ENCODE measurements around the gene RAD51B. TPM values are rescaled to one million over a fixed set of nuclear protein-coding genes. Genes with fewer than 3 reads are reported as not detected.

RAD51B gene
- total RNA-seq, 4 donors from 2014 or later, result 14.0 to 16.4 (median 14.8) TPM

GRCh38 chr14:68008491-68008890, 188.9 kb downstream of the RAD51B start:
- intact Hi-C loops (cut with DNase I), result no loop called here
- DNase-seq, result no peak
- 95 to 96% methylated on average over 1 of the region's 1 CpG for WGBS, 2 donors
- no peak overlapping the region for H3K4me3 ChIP-seq (replicated peaks in 1 of 3)
- H3K4me1 ChIP-seq, result no peaks in the 10 kb centered on the region
- TF ChIP-seq, protein P1, sequence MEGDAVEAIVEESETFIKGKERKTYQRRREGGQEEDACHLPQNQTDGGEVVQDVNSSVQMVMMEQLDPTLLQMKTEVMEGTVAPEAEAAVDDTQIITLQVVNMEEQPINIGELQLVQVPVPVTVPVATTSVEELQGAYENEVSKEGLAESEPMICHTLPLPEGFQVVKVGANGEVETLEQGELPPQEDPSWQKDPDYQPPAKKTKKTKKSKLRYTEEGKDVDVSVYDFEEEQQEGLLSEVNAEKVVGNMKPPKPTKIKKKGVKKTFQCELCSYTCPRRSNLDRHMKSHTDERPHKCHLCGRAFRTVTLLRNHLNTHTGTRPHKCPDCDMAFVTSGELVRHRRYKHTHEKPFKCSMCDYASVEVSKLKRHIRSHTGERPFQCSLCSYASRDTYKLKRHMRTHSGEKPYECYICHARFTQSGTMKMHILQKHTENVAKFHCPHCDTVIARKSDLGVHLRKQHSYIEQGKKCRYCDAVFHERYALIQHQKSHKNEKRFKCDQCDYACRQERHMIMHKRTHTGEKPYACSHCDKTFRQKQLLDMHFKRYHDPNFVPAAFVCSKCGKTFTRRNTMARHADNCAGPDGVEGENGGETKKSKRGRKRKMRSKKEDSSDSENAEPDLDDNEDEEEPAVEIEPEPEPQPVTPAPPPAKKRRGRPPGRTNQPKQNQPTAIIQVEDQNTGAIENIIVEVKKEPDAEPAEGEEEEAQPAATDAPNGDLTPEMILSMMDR (IDR thresholded peaks at IDR 0.05), result no peak
- no peak for TF ChIP-seq POLR2A (IDR thresholded peaks at IDR 0.05)
- H3K27me3 ChIP-seq, result no peaks in the 10 kb centered on the region
- H3K9me3 ChIP-seq, result no peaks in the 10 kb centered on the region
- H3K27ac ChIP-seq, result no peak overlapping the region
- H3K36me3 ChIP-seq, result no peaks in the 10 kb centered on the region

DNA sequence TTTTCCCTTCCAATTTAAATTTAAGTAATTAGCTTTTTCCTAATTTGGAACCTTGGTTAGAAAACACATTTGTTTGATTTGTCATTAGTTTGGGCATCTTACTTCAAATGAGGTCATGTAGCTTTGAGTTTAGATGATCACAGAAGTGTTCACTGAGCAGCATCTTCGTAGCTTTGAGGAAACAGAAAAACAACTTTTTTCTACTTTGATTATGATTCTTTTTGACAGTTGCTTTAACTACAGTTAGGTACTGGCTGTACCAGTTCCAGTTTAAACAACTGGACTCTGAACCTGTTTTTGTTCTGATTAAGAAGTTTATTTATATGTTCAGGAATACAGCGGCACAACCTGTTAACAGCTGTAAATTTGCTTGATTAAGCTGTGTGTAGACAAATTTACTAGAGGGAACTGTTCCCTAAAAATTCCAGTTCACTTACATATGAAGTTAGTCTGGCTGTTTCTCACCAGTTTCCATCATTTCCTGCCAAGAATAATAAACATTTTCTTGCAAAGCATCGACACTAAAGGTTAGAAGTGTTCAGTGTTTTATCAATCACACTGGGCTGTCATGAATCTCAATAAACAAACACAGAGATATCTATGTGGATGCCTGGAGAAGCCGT, 191.9 kb downstream of the RAD51B start:
- intact Hi-C loops (cut with DNase I), result no loop called here
- Histone ChIP-seq H3K36me3 (no peaks in the 10 kb centered on the region), H3K9me3 (no peaks in the 10 kb centered on the region), H3K27ac (no peak overlapping the region), H3K4me1 (peaks cover 0 to 4% of the 10 kb centered on the region in 2 donors), H3K27me3 (no peaks in the 10 kb centered on the region), H3K4me3 (replicated peaks in 1 of 3) (no peak overlapping the region)
- DNase-seq, result no peak
- TF ChIP-seq, protein P1 (IDR thresholded peaks at IDR 0.05), result no peak
- no peak for TF ChIP-seq POLR2A (IDR thresholded peaks at IDR 0.05)
- WGBS, 2 donors, result 56 to 72% methylated on average over 4 of the region's 4 CpGs

- H3K36me3 ChIP-seq, result no peaks in the 10 kb centered on the region
- WGBS, 2 donors, result 88 to 93% methylated on average over 1 of the region's 1 CpG
- peaks cover 0 to 6% of the 10 kb centered on the region in 2 donors for H3K4me1 ChIP-seq
- intact Hi-C loops (cut with DNase I), result no loop called here
- H3K4me3 ChIP-seq (replicated peaks in 1 of 3), result no peak overlapping the region
- H3K9me3 ChIP-seq, result no peaks in the 10 kb centered on the region
- DNase-seq, result no peak
- no peaks in the 10 kb centered on the region for H3K27me3 ChIP-seq
- no peak for TF ChIP-seq POLR2A (IDR thresholded peaks at IDR 0.05)
- TF ChIP-seq, protein P1 (IDR thresholded peaks at IDR 0.05), result no peak
- H3K27ac ChIP-seq, result no peak overlapping the region
These were observed 193.3 kb downstream of the RAD51B start for GRCh38 chr14:68012871-68013270.

- Histone ChIP-seq H3K27me3 (no peaks in the 10 kb centered on the region), H3K27ac (no peak overlapping the region), H3K4me1 (peaks cover 0 to 6% of the 10 kb centered on the region in 2 donors), H3K9me3 (no peaks in the 10 kb centered on the region), H3K36me3 (no peaks in the 10 kb centered on the region), H3K4me3 (replicated peaks in 1 of 3) (no peak overlapping the region)
- WGBS, 2 donors, result 92 to 94% methylated on average over 2 of the region's 2 CpGs
- DNase-seq, result no peak
- intact Hi-C loops (cut with DNase I), result no loop called here
- TF ChIP-seq, protein P1 (IDR thresholded peaks at IDR 0.05), result no peak
- no peak for TF ChIP-seq POLR2A (IDR thresholded peaks at IDR 0.05)
These were observed 193.7 kb downstream of the RAD51B start for GRCh38 chr14:68013326-68013725.

DNA sequence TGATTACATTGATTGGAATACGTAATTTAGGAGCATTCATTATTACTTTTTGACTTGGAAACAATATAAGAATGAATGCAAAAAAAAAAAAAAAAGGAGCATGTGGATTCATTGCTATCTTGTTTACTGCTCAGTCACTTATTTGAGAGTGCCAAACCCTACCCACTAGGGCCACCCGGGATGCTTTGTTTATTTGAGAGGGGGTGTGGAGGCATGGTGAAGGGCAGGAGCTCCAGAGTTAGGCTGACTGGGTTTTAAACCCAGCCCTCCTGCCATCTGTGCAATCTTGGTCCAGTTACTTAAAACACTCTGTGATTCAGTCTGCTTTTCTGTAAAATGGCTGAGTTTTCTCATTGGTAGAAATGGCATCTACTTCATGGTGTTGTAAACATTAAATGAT, 195.2 kb downstream of the RAD51B start:
- Histone ChIP-seq H3K9me3 (no peaks in the 10 kb centered on the region), H3K27me3 (no peaks in the 10 kb centered on the region), H3K4me3 (replicated peaks in 1 of 3) (no peak overlapping the region), H3K36me3 (no peaks in the 10 kb centered on the region), H3K4me1 (peaks cover 0 to 6% of the 10 kb centered on the region in 2 donors), H3K27ac (no peak overlapping the region)
- intact Hi-C loops (cut with DNase I), result no loop called here
- WGBS, 2 donors, result 66 to 71% methylated on average over 2 of the region's 2 CpGs
- DNase-seq, result no peak
- TF ChIP-seq, protein P1 (IDR thresholded peaks at IDR 0.05), result no peak
- no peak for TF ChIP-seq POLR2A (IDR thresholded peaks at IDR 0.05)

Data from thyroid gland (tissue), 4 donors.